Lower leg skin (tissue), 4 donors: ENCODE results near the gene FTSJ3. TPM values are rescaled to one million over a fixed set of nuclear protein-coding genes. Genes with fewer than 3 reads are reported as not detected.
"Not testable (repeated sequence)": the region's sequence is repeated elsewhere in the genome, so short reads cannot be mapped to it uniquely, and the experiment has no call there.

Source experiments
- DNase-seq, 2 donors: peaks; one replicate each; pipeline ENCODE4 v3.0.0-alpha.2; 2019; ENCODE audit warnings: low spot score in 2 of 2
- H3K4me3 ChIP-seq: fragments of 200-600 bp; sonication (generic); 2 replicates; pipeline ENCODE4 v1.5.1; 2017; ENCODE audit warnings: mild to moderate bottlenecking, low read depth; ENCODE audit not compliant: poor library complexity, severe bottlenecking
- POLR2A ChIP-seq, 2 donors: fragments of 450-650 bp; IDR thresholded peaks; one replicate each; pipeline ENCODE4 v1.6.1; 2016 to 2017; ENCODE audit warnings: antibody characterized with exemption in 2 of 2, mild to moderate bottlenecking in 1 of 2, moderate library complexity in 1 of 2
- WGBS, 2 donors: methylation state at CpG; one replicate each; pipeline ENCODE4 v1.1.5; 2018; 5-methylcytosine and 5-hydroxymethylcytosine counted together
- intact Hi-C: fragments of 100-400 bp; cut with DNase I; formaldehyde crosslinking; loops from one replicate; pipeline ENCODE4 v1.15.0; 2023; ENCODE audit warnings: low total_unique reads
- total RNA-seq, 4 donors: library from RNA; depleted of rRNA; stranded (reverse); fragments of >200 nt; gene quantifications; one replicate each; pipeline ENCODE4 v1.1.0, GENCODE V29; 2016
- TF ChIP-seq, protein P1 (sequence below), 3 donors: fragments of 450-650 bp; IDR thresholded peaks; one replicate each; pipeline ENCODE4 v1.5.1; 2016; ENCODE audit warnings: antibody characterized with exemption in 3 of 3, mild to moderate bottlenecking in 3 of 3, moderate library complexity in 2 of 3

Gene FTSJ3, protein sequence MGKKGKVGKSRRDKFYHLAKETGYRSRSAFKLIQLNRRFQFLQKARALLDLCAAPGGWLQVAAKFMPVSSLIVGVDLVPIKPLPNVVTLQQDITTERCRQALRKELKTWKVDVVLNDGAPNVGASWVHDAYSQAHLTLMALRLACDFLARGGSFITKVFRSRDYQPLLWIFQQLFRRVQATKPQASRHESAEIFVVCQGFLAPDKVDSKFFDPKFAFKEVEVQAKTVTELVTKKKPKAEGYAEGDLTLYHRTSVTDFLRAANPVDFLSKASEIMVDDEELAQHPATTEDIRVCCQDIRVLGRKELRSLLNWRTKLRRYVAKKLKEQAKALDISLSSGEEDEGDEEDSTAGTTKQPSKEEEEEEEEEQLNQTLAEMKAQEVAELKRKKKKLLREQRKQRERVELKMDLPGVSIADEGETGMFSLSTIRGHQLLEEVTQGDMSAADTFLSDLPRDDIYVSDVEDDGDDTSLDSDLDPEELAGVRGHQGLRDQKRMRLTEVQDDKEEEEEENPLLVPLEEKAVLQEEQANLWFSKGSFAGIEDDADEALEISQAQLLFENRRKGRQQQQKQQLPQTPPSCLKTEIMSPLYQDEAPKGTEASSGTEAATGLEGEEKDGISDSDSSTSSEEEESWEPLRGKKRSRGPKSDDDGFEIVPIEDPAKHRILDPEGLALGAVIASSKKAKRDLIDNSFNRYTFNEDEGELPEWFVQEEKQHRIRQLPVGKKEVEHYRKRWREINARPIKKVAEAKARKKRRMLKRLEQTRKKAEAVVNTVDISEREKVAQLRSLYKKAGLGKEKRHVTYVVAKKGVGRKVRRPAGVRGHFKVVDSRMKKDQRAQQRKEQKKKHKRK
- total RNA-seq: 10 to 100 TPM; 28.4 to 76.8 (median 47.2) TPM

DNA sequence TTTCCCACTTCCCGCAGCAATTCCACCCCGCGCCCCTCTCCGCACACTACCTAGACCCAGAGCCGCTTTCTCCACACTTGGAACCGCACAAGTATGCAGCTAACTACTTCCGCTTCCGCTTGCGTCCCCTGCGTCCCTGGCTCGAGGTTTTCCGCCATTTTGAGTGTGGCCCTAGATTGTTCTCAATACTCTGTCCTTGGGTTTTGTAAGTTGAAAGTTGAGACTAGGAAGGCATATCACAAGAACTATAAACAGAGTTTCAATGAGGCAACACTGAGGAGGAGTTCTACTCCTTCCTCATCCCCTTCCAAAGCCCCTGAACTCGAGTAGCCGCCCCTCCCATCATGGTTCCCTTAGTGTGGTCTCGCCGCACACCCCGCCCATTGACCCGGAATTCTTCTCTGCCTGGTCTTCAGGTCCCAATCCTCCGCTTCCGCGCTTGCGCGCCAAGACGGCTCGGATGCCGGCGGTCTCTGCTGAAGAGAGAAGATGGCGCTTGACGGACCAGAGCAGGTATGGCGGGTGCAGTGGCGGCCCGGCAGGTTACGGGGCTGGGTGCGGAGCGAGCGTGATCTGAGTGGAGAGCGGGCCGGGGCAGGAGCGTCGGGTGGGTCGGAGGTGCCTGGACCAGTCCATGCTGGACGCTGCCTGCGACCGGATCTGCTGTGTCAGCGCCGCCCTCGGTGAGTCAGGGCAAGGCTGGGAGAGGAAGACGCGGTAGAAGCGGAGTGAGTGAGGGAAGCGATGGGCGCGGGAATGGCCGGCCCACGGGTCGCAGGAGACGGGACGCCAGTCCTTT, at the start of gene FTSJ3, which contains the start of gene PSMC5:
TSS of gene FTSJ3 (minus strand) at position 662 of the 799 bp plus-strand sequence. CDS start 761 bp downstream, outside the sequence.
TSS of gene PSMC5 (plus strand) at position 430 of the 799 bp plus-strand sequence. CDS start at position 490, 60 bp downstream.
- WGBS, 2 donors: 1% methylated on average over 51 to 58 of the region's 58 CpGs
- intact Hi-C loops: no loop called here
- DNase-seq: peak; percentile 95 to 99

DNA sequence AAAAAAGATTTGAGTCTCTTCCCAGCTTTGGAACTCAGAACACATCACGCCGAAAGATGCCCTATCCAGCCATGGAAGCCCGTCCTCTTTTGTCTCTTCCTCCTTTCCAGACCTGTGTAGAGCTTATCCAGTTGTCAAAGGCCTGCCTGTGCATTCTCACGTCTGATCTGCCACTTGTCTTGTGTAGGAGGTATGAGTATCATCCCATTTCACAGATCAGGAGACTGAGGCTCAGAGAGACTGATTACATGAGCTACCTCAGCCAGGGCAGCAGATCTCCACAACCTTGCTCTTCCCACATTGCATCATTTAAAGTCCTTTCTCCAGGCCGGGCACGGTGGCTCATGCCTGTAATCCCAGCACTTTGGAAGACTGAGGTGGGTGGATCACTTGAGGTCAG, 47.2 kb upstream of the FTSJ3 start:
- DNase-seq, intact Hi-C loops, H3K4me3 ChIP-seq: not testable (repeated sequence)
- WGBS, 2 donors: 84 to 90% methylated on average over 6 of the region's 6 CpGs

More for the DNA sequence above, at the start of gene FTSJ3, which contains the start of gene PSMC5:
- peak in 1 of 2 donors; percentile 48 for TF ChIP-seq POLR2A (IDR thresholded peaks at IDR 0.05)
- TF ChIP-seq, protein P1, sequence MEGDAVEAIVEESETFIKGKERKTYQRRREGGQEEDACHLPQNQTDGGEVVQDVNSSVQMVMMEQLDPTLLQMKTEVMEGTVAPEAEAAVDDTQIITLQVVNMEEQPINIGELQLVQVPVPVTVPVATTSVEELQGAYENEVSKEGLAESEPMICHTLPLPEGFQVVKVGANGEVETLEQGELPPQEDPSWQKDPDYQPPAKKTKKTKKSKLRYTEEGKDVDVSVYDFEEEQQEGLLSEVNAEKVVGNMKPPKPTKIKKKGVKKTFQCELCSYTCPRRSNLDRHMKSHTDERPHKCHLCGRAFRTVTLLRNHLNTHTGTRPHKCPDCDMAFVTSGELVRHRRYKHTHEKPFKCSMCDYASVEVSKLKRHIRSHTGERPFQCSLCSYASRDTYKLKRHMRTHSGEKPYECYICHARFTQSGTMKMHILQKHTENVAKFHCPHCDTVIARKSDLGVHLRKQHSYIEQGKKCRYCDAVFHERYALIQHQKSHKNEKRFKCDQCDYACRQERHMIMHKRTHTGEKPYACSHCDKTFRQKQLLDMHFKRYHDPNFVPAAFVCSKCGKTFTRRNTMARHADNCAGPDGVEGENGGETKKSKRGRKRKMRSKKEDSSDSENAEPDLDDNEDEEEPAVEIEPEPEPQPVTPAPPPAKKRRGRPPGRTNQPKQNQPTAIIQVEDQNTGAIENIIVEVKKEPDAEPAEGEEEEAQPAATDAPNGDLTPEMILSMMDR (IDR thresholded peaks at IDR 0.05): peak in 1 of 3 donors; percentile 67
- H3K4me3 ChIP-seq: peak within 1 kb of the TSS; percentile 49

DNA sequence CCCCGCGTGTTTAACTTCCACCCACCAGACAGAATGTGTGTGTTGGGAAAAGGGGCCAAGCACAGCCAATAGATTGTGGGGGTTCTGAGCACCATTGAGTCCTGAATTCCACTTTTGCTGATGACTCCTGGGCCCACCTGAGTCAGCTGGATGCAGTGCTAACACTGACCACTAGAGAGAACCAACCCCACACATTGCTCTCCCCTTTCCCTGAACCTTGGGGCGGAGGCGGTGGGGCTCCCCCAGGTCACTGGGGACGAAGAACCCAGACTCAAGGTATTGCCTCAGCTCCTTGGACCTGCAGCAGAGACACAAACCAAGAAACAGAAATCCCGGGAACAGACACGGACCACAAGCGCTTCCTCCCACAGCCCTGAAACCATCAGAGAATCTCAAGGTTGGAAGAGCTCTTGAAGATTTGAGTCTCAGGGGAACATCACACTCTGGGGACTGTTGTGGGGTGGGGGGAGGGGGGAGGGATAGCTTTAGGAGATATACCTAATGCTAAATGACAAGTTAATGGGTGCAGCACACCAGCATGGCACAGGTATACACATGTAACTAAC, 46.7 kb upstream of the FTSJ3 start:
- WGBS, 2 donors: 79% methylated on average over 6 to 8 of the region's 8 CpGs
- DNase-seq, intact Hi-C loops, H3K4me3 ChIP-seq: not testable (repeated sequence)

DNA sequence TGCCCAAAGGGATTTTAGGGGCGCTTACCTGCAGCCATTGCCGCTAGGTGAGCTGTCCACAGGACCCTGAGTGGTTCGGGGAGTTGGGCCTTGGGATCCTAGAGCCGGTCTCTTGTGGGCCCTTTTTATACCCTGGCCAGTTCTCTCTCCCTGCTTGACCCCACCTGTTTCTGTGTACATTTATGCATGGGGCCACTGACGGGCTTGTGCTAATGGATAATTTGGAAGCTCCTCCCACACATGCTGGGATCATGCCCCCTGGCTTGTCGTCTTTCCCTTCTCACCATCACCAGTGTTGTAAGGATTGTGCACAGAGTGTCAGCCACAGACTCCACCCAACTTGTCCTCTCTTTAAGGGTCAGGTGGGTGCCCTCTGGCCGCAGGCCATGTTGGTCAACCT, 46.1 kb upstream of the FTSJ3 start, which contains the start of gene CSH2:
TSS of gene CSH2 (minus strand) at position 101 of the 400 bp plus-strand sequence. CDS start at position 38, 63 bp downstream.
- 80 to 100% methylated on average over 1 to 3 of the region's 7 CpGs for WGBS, 2 donors
- DNase-seq, intact Hi-C loops, H3K4me3 ChIP-seq: not testable (repeated sequence)

DNA sequence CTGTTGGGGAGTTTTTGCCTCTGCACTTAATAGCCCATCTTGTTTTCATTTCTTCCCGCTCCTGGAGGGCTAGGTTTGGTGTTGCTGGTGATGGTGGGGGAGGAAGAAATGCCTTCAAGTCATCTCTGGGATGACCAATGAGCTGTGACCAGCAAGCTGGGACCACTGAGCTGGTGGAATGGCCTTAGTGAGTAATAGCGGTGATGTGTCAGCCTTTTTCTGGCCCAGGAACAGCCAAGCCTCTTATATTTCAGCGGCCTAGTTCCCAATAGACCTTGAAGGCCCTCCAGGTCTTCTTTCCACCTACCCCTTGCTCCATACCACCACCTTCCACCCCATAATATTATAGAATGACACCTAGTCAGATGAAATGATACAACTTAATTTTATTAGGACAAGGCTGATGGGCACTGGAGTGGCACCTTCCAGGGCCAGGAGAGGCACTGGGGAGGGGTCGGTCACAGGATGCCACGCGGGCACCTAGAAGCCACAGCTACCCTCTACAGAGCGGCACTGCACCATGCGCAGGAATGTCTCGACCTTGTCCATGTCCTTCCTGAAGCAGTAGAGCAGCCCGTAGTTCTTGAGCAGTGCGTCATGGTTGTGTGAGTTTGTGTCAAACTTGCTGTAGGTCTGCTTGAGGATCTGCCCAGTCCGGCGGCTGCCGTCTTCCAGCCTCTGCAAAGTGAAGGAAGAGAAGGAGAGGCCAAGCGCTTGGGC, 44.3 kb upstream of the FTSJ3 start:
- intact Hi-C loops, DNase-seq, H3K4me3 ChIP-seq: not testable (repeated sequence)
- 93 to 95% methylated on average over 15 of the region's 15 CpGs for WGBS, 2 donors

DNA sequence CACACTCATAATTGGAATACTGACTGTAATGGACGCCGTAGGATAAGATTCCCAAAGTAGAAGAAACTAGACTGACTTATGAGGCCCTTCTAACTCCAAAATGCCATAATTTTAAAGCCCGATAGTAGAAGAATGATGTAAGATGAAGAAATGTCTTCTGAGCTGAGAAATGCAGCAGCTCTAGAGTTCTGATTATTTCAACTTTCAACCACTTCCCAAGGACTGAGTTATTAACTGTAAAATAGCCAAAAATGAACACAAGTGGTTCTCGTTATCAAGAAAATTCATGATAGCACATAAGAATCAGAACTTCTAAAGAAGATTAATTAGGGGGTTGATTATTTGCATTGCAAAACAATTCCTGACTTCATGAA, 42.8 kb upstream of the FTSJ3 start:
- 79 to 85% methylated on average over 4 of the region's 4 CpGs for WGBS, 2 donors
- intact Hi-C loops, DNase-seq, H3K4me3 ChIP-seq: not testable (repeated sequence)

DNA sequence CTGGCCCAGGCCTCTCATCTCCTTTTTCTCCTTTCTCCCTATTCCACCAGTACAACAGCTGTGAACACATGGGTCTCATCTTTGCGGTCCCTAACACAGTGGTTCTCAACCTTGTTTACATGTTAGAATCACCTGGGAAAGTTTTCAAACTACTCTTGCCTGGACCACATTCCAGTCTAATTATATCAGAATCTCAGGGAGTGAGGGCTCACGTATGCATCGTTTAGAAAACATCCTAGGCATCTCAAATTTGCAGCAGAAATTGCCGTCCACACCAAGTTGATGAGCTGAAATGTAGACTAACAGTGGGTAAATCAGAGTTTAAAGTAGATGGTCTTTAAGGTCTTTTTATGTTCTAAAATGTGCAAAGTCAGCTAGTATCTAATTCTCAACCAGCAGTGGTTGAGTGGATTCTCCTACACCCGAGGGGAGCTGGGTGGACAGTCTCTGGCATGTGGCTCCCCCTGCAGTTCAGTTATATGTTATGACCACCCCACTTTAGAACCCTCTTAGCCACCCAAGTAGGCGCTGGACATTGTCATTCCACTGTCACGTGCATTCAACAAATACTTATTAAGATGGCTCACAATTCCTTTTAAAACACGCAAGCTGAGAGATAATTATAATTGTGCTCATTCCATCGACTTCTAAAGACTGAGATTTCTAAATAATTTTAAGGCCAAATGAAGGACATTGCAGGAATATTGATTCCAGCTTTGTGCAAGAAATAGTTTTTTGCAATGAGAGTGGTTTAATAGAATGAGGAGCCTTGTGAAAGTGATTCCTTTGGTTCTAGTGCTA, 42.2 kb upstream of the FTSJ3 start:
- intact Hi-C loops, H3K4me3 ChIP-seq, DNase-seq: not testable (repeated sequence)
- WGBS, 2 donors: 47 to 54% methylated on average over 9 of the region's 9 CpGs

DNA sequence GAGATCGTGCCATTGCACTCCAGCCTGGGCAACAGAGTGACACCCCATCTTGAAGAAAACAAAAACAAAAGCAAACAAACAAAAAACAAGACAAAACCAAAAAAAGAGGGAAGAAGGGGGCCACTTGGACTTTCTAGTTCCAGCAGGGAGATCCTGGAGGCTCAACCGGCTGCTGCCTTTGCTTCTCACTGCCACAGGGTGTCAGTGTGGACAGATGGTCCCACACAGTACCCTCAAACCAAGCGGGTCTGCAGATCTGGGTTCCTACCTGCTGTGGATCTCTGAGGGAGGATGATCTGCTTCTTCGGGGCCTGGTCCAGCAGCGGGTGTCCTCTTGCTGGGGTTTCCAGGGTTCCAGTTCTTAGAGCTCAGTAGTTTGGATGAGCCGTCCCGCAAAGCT, 39.2 kb upstream of the FTSJ3 start:
- DNase-seq, intact Hi-C loops, H3K4me3 ChIP-seq: not testable (repeated sequence)
- WGBS, 2 donors: 85 to 90% methylated on average over 7 of the region's 7 CpGs
